ENCODE measurements around the gene FAM228A.
"Not testable (repeated sequence)": the region's sequence is repeated elsewhere in the genome, so short reads cannot be mapped to it uniquely, and the experiment has no call there.

The FAM228A gene

GRCh38 chr2:24191848-24192247 lies 17.0 kb downstream of the FAM228A start:
- no peak for DNase-seq

- not testable (repeated sequence) for DNase-seq
Observed at GRCh38 chr2:24197213-24197612, 22.4 kb downstream of the FAM228A start.

- no peak for DNase-seq
Observed at GRCh38 chr2:24199968-24200590, 25.2 kb downstream of the FAM228A start.

GRCh38 chr2:24200799-24201198 lies 25.9 kb downstream of the FAM228A start:
- DNase-seq: no peak

GRCh38 chr2:24203029-24203786 lies 28.4 kb downstream of the FAM228A start:
- DNase-seq: no peak

GRCh38 chr2:24203787-24204150 lies 28.9 kb downstream of the FAM228A start:
- DNase-seq: no peak

- DNase-seq: no peak
Observed at GRCh38 chr2:24204505-24204904, 29.7 kb downstream of the FAM228A start.

GRCh38 chr2:24205131-24205530 lies 30.3 kb downstream of the FAM228A start:
- no peak for DNase-seq

GRCh38 chr2:24206242-24206641 lies 31.4 kb downstream of the FAM228A start:
- DNase-seq: no peak

- no peak for DNase-seq
Observed at GRCh38 chr2:24206714-24207113, 31.9 kb downstream of the FAM228A start.

- DNase-seq: no peak
Observed at GRCh38 chr2:24207359-24207758, 32.5 kb downstream of the FAM228A start.

- no peak for DNase-seq
Observed at GRCh38 chr2:24208490-24208889, 33.6 kb downstream of the FAM228A start.

GRCh38 chr2:24209389-24210105 lies 34.7 kb downstream of the FAM228A start:
- DNase-seq: no peak

GRCh38 chr2:24210106-24210455 lies 35.2 kb downstream of the FAM228A start:
- DNase-seq: no peak

GRCh38 chr2:24210723-24211122 lies 35.9 kb downstream of the FAM228A start:
- no peak for DNase-seq

- no peak for DNase-seq
Observed at GRCh38 chr2:24211408-24211807, 36.6 kb downstream of the FAM228A start.

- no peak for DNase-seq
Observed at GRCh38 chr2:24214880-24215279, 40.0 kb downstream of the FAM228A start.

- no peak for DNase-seq
Observed at GRCh38 chr2:24220554-24221291, 45.9 kb downstream of the FAM228A start.

GRCh38 chr2:24221343-24222050 lies 46.6 kb downstream of the FAM228A start:
- DNase-seq: no peak

GRCh38 chr2:24222946-24223345 lies 48.1 kb downstream of the FAM228A start:
- no peak for DNase-seq

GRCh38 chr2:24225499-24226242 lies 50.8 kb downstream of the FAM228A start:
- no peak for DNase-seq

GRCh38 chr2:24228470-24228869 lies 53.6 kb downstream of the FAM228A start:
- no peak for DNase-seq

Measured in T1000 (cell line).